Uterus (tissue), 2 donors: ENCODE measurements around the gene TOMM7.

Source experiments
- POLR2A ChIP-seq, 2 donors: fragments of 450-650 bp; IDR thresholded peaks; one replicate each; pipeline ENCODE4 v1.6.1; 2016; ENCODE audit warnings: antibody characterized with exemption in 2 of 2, mild to moderate bottlenecking in 1 of 2, moderate library complexity in 1 of 2
- TF ChIP-seq, protein P1 (sequence below), 4 experiments: fragments of 200-600 bp in 2 of 4; fragments of 450-650 bp in 2 of 4; sonication (generic) in 2 of 4; IDR thresholded peaks; one replicate each; pipeline ENCODE4 v1.5.1; 2016 to 2019; ENCODE audit warnings: antibody characterized with exemption in 4 of 4, mild to moderate bottlenecking in 2 of 4, moderate library complexity in 1 of 4

DNA sequence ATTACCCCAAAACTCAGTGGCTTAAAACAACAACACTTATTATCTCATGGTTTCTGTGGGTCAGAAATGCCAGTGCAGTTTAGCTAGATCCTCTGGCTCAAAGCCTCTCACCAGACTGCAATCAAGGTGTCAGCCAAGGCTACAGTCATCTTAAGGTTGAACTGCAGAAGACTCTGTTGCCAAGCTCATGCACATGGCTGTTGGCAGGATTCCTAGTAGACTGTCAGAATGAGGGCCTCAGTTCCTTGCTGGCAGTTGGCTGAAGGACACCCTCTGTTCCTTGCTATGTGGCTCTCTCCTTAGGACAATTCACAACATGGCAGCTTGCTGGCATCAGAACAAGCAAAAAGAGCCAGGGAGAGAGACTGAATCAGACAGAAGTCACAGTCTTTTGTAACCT, 34.7 kb downstream of the TOMM7 start:
- TF ChIP-seq, protein P1, sequence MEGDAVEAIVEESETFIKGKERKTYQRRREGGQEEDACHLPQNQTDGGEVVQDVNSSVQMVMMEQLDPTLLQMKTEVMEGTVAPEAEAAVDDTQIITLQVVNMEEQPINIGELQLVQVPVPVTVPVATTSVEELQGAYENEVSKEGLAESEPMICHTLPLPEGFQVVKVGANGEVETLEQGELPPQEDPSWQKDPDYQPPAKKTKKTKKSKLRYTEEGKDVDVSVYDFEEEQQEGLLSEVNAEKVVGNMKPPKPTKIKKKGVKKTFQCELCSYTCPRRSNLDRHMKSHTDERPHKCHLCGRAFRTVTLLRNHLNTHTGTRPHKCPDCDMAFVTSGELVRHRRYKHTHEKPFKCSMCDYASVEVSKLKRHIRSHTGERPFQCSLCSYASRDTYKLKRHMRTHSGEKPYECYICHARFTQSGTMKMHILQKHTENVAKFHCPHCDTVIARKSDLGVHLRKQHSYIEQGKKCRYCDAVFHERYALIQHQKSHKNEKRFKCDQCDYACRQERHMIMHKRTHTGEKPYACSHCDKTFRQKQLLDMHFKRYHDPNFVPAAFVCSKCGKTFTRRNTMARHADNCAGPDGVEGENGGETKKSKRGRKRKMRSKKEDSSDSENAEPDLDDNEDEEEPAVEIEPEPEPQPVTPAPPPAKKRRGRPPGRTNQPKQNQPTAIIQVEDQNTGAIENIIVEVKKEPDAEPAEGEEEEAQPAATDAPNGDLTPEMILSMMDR (IDR thresholded peaks at IDR 0.05): no peak
- TF ChIP-seq POLR2A (IDR thresholded peaks at IDR 0.05): no peak
